Putamen (tissue), 1 donor: ENCODE measurements around the gene TP53I13.
"Not testable (repeated sequence)": the region's sequence is repeated elsewhere in the genome, so short reads cannot be mapped to it uniquely, and the experiment has no call there.

Experiments
- DNase-seq: peaks from one replicate; pipeline ENCODE4 v3.0.0-alpha.2; 2016; ENCODE audit warnings: low spot score

TP53I13 gene

GRCh38 chr17:29568331-29569244 lies at the start of gene TP53I13:
TSS of gene TP53I13 (plus strand) at chr17:29568701. CDS start at chr17:29568759, 58 bp downstream.
- no peak for DNase-seq

- DNase-seq = no peak
These were observed 43.8 kb upstream of the TP53I13 start for GRCh38 chr17:29524692-29525091.

GRCh38 chr17:29526322-29526721 lies 42.2 kb upstream of the TP53I13 start:
- no peak for DNase-seq

GRCh38 chr17:29533976-29534375 lies 34.5 kb upstream of the TP53I13 start:
- peak; percentile 11 for DNase-seq

- no peak for DNase-seq
These were observed 24.4 kb upstream of the TP53I13 start for GRCh38 chr17:29544066-29544465.

GRCh38 chr17:29546085-29546484 lies 22.4 kb upstream of the TP53I13 start:
- no peak for DNase-seq

- DNase-seq = no peak
These were observed 21.7 kb upstream of the TP53I13 start for GRCh38 chr17:29546830-29547229.

- DNase-seq = no peak
These were observed 19.2 kb upstream of the TP53I13 start for GRCh38 chr17:29549177-29549923.

GRCh38 chr17:29555840-29556239 lies 12.7 kb upstream of the TP53I13 start:
- no peak for DNase-seq

GRCh38 chr17:29557085-29557738 lies 11.3 kb upstream of the TP53I13 start:
- DNase-seq = no peak

- no peak for DNase-seq
These were observed 10.8 kb upstream of the TP53I13 start for GRCh38 chr17:29557739-29558116.

GRCh38 chr17:29558139-29558538 lies 10.4 kb upstream of the TP53I13 start:
- DNase-seq = not testable (repeated sequence)

GRCh38 chr17:29559640-29560039 lies 8.9 kb upstream of the TP53I13 start:
- DNase-seq = no peak

GRCh38 chr17:29560316-29560715 lies 8.2 kb upstream of the TP53I13 start:
- no peak for DNase-seq

- no peak for DNase-seq
These were observed 6.7 kb upstream of the TP53I13 start for GRCh38 chr17:29561554-29562517.

- no peak for DNase-seq
These were observed 5.9 kb upstream of the TP53I13 start for GRCh38 chr17:29562615-29563014.

GRCh38 chr17:29563816-29564215 lies 4.7 kb upstream of the TP53I13 start:
- no peak for DNase-seq

GRCh38 chr17:29565643-29566472 lies 2.6 kb upstream of the TP53I13 start:
- no peak for DNase-seq

- DNase-seq = no peak
These were observed 1.8 kb upstream of the TP53I13 start, which contains the start of gene ABHD15 for GRCh38 chr17:29566473-29567303. TSS of gene ABHD15 (minus strand) at chr17:29567037. CDS start at chr17:29566966, 71 bp downstream.

- DNase-seq = no peak
These were observed 1.3 kb upstream of the TP53I13 start for GRCh38 chr17:29567304-29567553.
